Mammary epithelial cell (primary cell): ENCODE results near the gene TBC1D22A.

Source experiments
- CTCF ChIP-seq, 2 donors: IDR thresholded peaks in 1 of 2; conservative IDR thresholded peaks in 1 of 2; 2 replicates each; pipeline ENCODE4 v1.5.1; 2011 to 2012; ENCODE audit warnings: inconsistent platforms in 2 of 2, low read length in 2 of 2, mild to moderate bottlenecking in 2 of 2, control low read depth in 1 of 2, low read depth in 1 of 2; ENCODE audit not compliant: insufficient read depth in 1 of 2; ENCODE audit errors: extremely low read depth in 1 of 2
- EZH2 ChIP-seq: IDR thresholded peaks from 2 replicates; pipeline ENCODE4 v1.6.1; 2012; ENCODE audit warnings: low read length, inconsistent platforms, borderline replicate concordance

- no peak for TF ChIP-seq CTCF (conservative IDR thresholded peaks at IDR 0.05 in 1 of 2, IDR thresholded peaks at IDR 0.05 in 1 of 2; ENCODE audit: extremely low read depth in 1 of 2, insufficient read depth in 1 of 2, low read depth in 1 of 2, low read length in 2 of 2)
- TF ChIP-seq EZH2 = no peak
These were observed 155.3 kb downstream of the TBC1D22A start for GRCh38 chr22:46917771-46918101.
